Loucy (cell line): ENCODE results near the gene PSMG1.
"Not testable (repeated sequence)": the region's sequence is repeated elsewhere in the genome, so short reads cannot be mapped to it uniquely, and the experiment has no call there.

Source experiments
- EZH2phosphoT487 ChIP-seq: fragments of 200-600 bp; IDR thresholded peaks from 2 replicates; pipeline ENCODE4 v1.6.1; 2018; ENCODE audit warnings: antibody characterized with exemption, mild to moderate bottlenecking, moderate library complexity, borderline replicate concordance
- TF ChIP-seq, protein P1 (sequence below): fragments of 200-600 bp; sonication (generic); conservative IDR thresholded peaks from 2 replicates; pipeline ENCODE4 v1.5.1; 2014; ENCODE audit warnings: mild to moderate bottlenecking, antibody characterized with exemption, low read length

GRCh38 chr21:39157241-39157640, 26.0 kb downstream of the PSMG1 start:
- TF ChIP-seq, protein P1, sequence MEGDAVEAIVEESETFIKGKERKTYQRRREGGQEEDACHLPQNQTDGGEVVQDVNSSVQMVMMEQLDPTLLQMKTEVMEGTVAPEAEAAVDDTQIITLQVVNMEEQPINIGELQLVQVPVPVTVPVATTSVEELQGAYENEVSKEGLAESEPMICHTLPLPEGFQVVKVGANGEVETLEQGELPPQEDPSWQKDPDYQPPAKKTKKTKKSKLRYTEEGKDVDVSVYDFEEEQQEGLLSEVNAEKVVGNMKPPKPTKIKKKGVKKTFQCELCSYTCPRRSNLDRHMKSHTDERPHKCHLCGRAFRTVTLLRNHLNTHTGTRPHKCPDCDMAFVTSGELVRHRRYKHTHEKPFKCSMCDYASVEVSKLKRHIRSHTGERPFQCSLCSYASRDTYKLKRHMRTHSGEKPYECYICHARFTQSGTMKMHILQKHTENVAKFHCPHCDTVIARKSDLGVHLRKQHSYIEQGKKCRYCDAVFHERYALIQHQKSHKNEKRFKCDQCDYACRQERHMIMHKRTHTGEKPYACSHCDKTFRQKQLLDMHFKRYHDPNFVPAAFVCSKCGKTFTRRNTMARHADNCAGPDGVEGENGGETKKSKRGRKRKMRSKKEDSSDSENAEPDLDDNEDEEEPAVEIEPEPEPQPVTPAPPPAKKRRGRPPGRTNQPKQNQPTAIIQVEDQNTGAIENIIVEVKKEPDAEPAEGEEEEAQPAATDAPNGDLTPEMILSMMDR: not testable (repeated sequence)
- not testable (repeated sequence) for TF ChIP-seq EZH2phosphoT487
